Mucosa of stomach (tissue), 1 donor: Measurements from ENCODE around the gene PLEKHM3.

Experiments
- H3K27me3 ChIP-seq: one replicate; pipeline ENCODE4 v1.7.0; 2013; ENCODE audit warnings: mild to moderate bottlenecking, low read length; ENCODE audit not compliant: control insufficient read depth, insufficient read depth
- H3K36me3 ChIP-seq: one replicate; pipeline ENCODE4 v1.7.0; 2013; ENCODE audit warnings: low read length; ENCODE audit not compliant: control insufficient read depth, insufficient read depth
- H3K4me1 ChIP-seq: one replicate; pipeline ENCODE4 v1.7.0; 2013; ENCODE audit warnings: mild to moderate bottlenecking, low read length; ENCODE audit not compliant: control insufficient read depth, insufficient read depth
- H3K4me3 ChIP-seq: one replicate; pipeline ENCODE4 v1.7.0; 2013; ENCODE audit warnings: low read length
- H3K9ac ChIP-seq: one replicate; pipeline ENCODE4 v1.7.0; 2013; ENCODE audit warnings: mild to moderate bottlenecking, low read length, moderate library complexity
- H3K9me3 ChIP-seq: one replicate; pipeline ENCODE4 v1.7.0; 2013; ENCODE audit warnings: mild to moderate bottlenecking, low read length, moderate library complexity; ENCODE audit not compliant: control insufficient read depth
- donor health status: Pancreatic carcinoma.

The PLEKHM3 gene

DNA sequence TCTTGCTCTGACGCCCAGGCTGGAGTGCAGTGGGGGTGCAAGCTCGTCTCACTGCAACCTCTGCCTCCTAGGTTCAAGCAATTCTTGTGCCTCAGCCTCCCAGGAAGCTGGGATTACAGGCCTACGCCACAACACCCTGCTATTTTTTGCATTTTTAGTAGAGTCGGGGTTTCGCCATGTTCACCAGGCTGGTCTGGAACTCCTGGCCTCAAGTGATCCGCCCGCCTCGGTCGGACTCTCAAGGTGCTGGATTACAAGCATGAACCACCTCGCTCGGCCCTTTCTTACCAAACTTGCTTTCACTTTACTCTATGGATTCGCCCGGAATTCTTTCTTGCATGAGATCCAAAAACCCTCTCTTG, 252.5 kb downstream of the PLEKHM3 start:
- H3K9me3 ChIP-seq, result no peaks in the 10 kb centered on the region
- H3K4me1 ChIP-seq, result peaks cover 32% of the 10 kb centered on the region
- no peak overlapping the region for H3K9ac ChIP-seq
- H3K36me3 ChIP-seq, result peaks cover 3% of the 10 kb centered on the region
- no peak overlapping the region for H3K4me3 ChIP-seq
- H3K27me3 ChIP-seq, result no peaks in the 10 kb centered on the region

DNA sequence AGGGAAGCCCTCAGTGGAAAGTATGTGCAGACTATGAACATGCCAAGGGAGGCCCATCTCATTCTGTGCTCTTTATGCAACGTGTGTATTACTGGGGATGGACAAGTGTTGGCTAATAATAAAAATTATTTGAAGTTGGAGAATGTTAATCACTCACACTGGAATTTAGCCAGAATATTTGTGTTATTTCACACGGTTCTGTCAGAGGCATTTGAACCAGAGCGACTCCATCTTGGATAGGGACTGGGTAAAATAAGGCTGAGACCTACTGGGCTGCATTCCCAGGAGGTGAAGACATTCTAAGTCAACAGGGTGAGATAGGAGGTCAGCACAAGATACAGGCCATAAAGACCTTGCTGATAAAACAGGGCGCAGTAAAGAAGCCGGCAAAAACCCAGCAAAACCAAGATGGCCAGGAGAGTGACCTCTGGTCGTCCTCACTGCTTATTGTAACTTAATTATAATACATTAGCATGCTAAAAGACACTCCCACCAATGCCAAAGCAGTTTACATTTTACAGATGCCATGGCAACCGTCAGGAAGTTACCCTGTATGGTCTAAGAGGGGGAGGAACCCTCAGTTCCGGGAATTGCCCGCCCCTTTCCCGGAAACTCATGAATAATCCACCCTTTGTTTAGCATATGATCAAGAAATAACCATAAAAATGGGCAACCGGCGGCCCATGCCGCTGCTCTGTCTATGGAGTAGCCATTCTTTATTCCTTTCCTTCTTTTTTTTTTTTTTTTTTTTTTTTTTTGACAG, 253.1 kb downstream of the PLEKHM3 start:
- Histone ChIP-seq H3K36me3 (peaks cover 8% of the 10 kb centered on the region), H3K27me3 (no peaks in the 10 kb centered on the region), H3K4me3 (no peak overlapping the region), H3K9me3 (no peaks in the 10 kb centered on the region), H3K9ac (no peak overlapping the region), H3K4me1 (peaks cover 36% of the 10 kb centered on the region)

DNA sequence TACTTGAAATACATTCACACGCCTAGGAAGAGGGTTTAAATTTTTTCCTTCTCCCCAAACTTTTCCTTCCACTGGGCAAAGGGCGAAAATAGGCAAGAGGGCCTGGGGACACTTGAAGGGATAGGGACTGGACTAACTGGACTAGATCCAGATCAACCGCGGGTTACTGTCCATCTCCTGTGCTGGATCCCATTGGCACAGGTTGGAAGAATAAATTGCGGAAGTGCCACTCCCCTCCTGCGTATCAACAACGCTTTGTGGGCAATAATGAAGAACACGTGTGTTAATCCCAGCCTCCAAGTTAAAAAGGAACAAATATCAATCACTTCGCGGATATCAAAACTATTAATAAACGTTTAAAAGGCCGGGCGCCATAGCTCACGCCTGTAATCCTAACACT, 253.9 kb downstream of the PLEKHM3 start:
- Histone ChIP-seq H3K36me3 (peaks cover 8% of the 10 kb centered on the region), H3K9me3 (no peaks in the 10 kb centered on the region), H3K27me3 (no peaks in the 10 kb centered on the region), H3K4me3 (no peak overlapping the region), H3K9ac (no peak overlapping the region), H3K4me1 (peaks cover 39% of the 10 kb centered on the region)
